ENCODE results near the gene ISLR2. TPM values are rescaled to one million over a fixed set of nuclear protein-coding genes. Genes with fewer than 3 reads are reported as not detected.
A peak's percentile ranks its signal among the peaks of the same experiment; 100 is the strongest.

Gene ISLR2
- total RNA-seq, 4 donors from 2014 or later, result 0.66 to 1.5 (median 0.98) TPM; not detected in 1

DNA sequence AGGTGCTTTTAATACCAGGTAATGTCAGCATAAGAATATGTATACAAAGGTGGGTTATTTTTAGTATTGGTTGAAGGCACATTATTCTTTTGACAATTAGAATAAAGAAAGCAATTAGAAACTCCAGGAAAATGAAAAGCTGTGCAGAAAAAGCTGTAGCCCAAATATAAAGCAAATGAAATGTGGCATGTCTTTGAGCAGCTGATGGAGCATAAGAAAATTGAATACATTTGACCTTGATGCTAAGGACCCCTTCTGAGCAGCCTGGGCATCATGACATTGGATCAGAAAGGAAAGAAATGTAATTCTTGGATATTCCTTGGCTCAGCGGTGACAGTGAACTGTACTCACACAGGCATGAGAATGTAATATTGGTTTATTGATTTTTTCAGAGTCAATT, 35.1 kb downstream of the ISLR2 start:
- peaks cover 0 to 30% (median 3%) of the 10 kb centered on the region in 4 donors for H3K4me1 ChIP-seq
- H3K27me3 ChIP-seq, result no peaks in the 10 kb centered on the region
- no peak overlapping the region for H3K4me3 ChIP-seq
- H3K9me3 ChIP-seq, result no peaks in the 10 kb centered on the region
- H3K36me3 ChIP-seq, result no peaks in the 10 kb centered on the region
- TF ChIP-seq POLR2A (IDR thresholded peaks at IDR 0.05) (no peak), EP300 (IDR thresholded peaks at IDR 0.05) (no peak)
- TF ChIP-seq, protein P1, sequence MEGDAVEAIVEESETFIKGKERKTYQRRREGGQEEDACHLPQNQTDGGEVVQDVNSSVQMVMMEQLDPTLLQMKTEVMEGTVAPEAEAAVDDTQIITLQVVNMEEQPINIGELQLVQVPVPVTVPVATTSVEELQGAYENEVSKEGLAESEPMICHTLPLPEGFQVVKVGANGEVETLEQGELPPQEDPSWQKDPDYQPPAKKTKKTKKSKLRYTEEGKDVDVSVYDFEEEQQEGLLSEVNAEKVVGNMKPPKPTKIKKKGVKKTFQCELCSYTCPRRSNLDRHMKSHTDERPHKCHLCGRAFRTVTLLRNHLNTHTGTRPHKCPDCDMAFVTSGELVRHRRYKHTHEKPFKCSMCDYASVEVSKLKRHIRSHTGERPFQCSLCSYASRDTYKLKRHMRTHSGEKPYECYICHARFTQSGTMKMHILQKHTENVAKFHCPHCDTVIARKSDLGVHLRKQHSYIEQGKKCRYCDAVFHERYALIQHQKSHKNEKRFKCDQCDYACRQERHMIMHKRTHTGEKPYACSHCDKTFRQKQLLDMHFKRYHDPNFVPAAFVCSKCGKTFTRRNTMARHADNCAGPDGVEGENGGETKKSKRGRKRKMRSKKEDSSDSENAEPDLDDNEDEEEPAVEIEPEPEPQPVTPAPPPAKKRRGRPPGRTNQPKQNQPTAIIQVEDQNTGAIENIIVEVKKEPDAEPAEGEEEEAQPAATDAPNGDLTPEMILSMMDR (IDR thresholded peaks at IDR 0.05), result no peak
- DNase-seq (ENCODE audit: low spot score in 2 of 2), result no peak
- WGBS, 2 donors, result 88 to 97% methylated on average over 1 of the region's 1 CpG
- no peak overlapping the region for H3K27ac ChIP-seq

DNA sequence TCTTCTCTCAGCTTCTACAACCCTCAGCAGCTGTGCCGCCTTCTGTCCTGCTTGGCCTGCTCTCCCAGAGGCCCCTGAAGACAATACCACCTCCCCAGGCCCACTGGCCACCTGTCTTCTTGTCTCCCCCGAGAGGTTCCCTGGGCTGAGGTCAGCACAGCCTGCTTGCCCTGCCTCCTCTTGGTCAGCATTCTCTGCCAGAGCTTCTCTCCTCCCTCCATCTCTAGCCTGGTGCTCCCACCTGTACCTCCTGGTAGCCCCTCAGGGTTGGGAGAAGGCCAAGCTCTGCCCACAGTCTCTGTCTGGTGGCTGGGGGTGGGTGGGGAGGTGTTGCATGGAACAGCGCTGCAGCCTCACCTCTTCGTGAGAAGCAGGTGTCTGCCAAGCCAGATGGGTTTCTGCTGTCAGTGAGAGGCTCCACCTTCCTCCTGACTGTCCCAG, 37.5 kb downstream of the ISLR2 start:
- Histone ChIP-seq H3K27me3 (no peaks in the 10 kb centered on the region), H3K27ac (peak overlapping the region in 2 of 4 donors; percentile 57 to 66), H3K36me3 (no peaks in the 10 kb centered on the region), H3K9me3 (no peaks in the 10 kb centered on the region), H3K4me1 (peaks cover 0 to 53% (median 13%) of the 10 kb centered on the region in 4 donors), H3K4me3 (no peak overlapping the region)
- no peak for DNase-seq (ENCODE audit: low spot score in 2 of 2)
- WGBS, 2 donors, result 70 to 86% methylated on average over 4 of the region's 4 CpGs
- TF ChIP-seq POLR2A (IDR thresholded peaks at IDR 0.05) (no peak), EP300 (IDR thresholded peaks at IDR 0.05) (no peak)
- TF ChIP-seq, protein P1 (IDR thresholded peaks at IDR 0.05), result no peak

DNA sequence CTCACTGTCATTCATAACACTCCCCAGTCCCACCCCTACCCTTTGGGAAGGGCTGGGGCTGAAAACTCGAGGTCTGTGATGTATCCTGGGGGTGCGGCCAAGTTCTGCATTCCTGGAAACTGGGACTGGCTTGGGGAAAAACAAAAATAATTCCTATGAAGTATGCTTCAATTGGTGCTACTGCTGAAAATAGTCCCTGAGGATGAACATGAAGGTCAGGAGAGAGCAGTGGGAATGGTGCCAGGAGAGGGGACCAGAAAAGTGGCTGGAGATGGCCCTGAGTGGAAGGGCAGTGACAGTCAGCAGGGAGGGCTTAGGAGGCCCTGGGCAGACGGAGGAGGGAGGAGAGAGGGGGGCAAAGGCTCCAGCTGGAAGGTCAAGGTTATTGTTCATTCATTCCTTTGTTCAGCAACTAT, 38.3 kb downstream of the ISLR2 start:
- no peak overlapping the region for H3K4me3 ChIP-seq
- H3K27ac ChIP-seq, result peak overlapping the region in 2 of 4 donors; percentile 48 to 57
- TF ChIP-seq, protein P1 (IDR thresholded peaks at IDR 0.05), result no peak
- TF ChIP-seq EP300 (IDR thresholded peaks at IDR 0.05) (no peak), POLR2A (IDR thresholded peaks at IDR 0.05) (no peak)
- H3K27me3 ChIP-seq, result no peaks in the 10 kb centered on the region
- WGBS, 2 donors, result 23 to 25% methylated on average over 3 of the region's 3 CpGs
- peaks cover 0 to 61% (median 18%) of the 10 kb centered on the region in 4 donors for H3K4me1 ChIP-seq
- no peaks in the 10 kb centered on the region for H3K9me3 ChIP-seq
- no peak for DNase-seq (ENCODE audit: low spot score in 2 of 2)
- H3K36me3 ChIP-seq, result no peaks in the 10 kb centered on the region

DNA sequence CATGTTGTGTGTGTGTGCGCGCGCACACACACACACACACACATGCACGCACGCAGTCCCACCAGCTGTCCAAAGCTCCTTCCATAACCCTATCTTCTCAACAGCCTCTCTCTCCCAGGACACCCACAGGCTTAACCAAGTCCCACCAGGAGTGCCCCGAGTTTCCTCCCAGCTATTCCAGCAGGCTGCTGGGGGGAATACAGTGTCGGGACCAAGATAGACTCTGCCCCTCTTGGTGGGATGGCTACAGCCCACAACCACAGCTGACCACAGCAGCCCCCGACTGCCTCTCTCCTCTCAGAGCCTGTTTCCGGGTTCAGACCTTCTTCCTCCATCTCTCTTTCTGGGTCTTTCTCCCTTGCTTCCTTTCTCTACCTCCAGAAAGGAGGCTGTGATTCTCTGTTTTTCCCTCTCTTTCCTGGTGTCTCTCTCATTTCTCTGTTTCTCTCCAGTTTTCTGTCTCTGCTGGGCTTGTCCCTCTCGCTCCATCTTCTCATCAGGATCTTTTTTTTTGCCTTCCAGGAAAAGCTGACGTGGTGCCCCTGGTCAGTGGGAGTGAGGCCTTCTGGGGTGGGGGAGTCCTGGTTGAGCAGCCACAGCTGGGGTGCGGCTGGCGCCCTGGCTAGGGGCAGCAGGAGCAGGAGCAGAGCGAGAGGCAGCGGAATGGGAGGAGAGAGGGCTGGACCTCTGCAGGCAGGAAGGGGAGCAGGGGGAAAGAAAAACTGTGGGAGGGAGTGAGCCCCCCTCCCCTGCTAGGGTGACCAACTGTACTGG, 39.9 kb downstream of the ISLR2 start:
- peak overlapping the region in 3 of 4 donors; percentile 16 to 44 (median 36) for H3K27ac ChIP-seq
- H3K4me1 ChIP-seq, result peaks cover 0 to 77% (median 20%) of the 10 kb centered on the region in 4 donors
- H3K27me3 ChIP-seq, result no peaks in the 10 kb centered on the region
- TF ChIP-seq EP300 (IDR thresholded peaks at IDR 0.05), result no peak
- TF ChIP-seq, protein P1 (IDR thresholded peaks at IDR 0.05), result no peak
- no peak for TF ChIP-seq POLR2A (IDR thresholded peaks at IDR 0.05)
- H3K9me3 ChIP-seq, result no peaks in the 10 kb centered on the region
- peaks cover 0 to under 1% (median 0%) of the 10 kb centered on the region in 3 donors for H3K36me3 ChIP-seq
- 73% methylated on average over 15 of the region's 15 CpGs for WGBS, 2 donors
- no peak for DNase-seq (ENCODE audit: low spot score in 2 of 2)
- no peak overlapping the region for H3K4me3 ChIP-seq

DNA sequence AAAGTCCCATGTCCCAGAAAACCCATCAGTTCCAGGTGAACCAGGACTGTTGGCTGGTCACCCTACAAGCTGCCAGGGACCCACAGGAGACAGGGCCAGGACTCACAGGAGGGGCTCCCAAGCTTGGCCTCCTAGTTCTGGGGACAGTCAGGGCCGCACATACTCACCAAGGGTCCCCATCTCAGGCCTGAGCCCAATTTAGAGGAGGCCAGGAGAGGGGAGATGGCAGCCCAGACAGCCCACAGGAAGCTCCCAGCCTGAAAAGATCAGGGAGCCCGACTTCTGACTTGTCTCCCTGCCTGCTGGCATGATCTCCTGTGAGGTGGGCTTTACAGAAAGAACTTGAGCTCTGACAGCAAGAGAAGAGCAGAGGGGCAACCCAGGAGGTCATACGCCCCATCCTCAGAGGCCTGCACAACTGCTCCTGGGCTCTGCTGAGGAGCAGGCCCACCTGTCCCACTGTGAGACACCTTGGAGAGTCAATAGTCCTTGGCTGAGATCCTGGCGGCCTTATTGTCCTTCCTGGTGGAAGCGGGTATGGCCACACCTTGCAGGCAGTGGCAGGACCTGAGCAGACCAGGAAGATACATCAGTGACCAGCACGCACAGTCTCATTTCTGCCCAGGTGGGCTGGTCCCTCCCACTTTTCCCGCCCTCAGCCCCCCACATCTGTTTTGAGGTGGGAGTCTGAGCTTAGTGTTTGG, 40.6 kb downstream of the ISLR2 start:
- DNase-seq (ENCODE audit: low spot score in 2 of 2), result peak in 1 of 2 donors; percentile 2
- Histone ChIP-seq H3K9me3 (no peaks in the 10 kb centered on the region), H3K27ac (peak overlapping the region in 3 of 4 donors; percentile 16 to 54 (median 44)), H3K36me3 (peaks cover 0 to 4% (median 0%) of the 10 kb centered on the region in 3 donors), H3K4me1 (peaks cover 0 to 84% (median 26%) of the 10 kb centered on the region in 4 donors), H3K27me3 (no peaks in the 10 kb centered on the region), H3K4me3 (no peak overlapping the region)
- 82 to 95% methylated on average over 6 of the region's 7 CpGs for WGBS, 2 donors
- TF ChIP-seq POLR2A (IDR thresholded peaks at IDR 0.05) (no peak), EP300 (IDR thresholded peaks at IDR 0.05) (no peak)
- TF ChIP-seq, protein P1 (IDR thresholded peaks at IDR 0.05), result no peak
